ENCODE results near the gene SLC6A16. TPM values are rescaled to one million over a fixed set of nuclear protein-coding genes. Genes with fewer than 3 reads are reported as not detected.

The SLC6A16 gene
- total RNA-seq, 1 donor from 2014 or later, result 1.3 TPM

DNA sequence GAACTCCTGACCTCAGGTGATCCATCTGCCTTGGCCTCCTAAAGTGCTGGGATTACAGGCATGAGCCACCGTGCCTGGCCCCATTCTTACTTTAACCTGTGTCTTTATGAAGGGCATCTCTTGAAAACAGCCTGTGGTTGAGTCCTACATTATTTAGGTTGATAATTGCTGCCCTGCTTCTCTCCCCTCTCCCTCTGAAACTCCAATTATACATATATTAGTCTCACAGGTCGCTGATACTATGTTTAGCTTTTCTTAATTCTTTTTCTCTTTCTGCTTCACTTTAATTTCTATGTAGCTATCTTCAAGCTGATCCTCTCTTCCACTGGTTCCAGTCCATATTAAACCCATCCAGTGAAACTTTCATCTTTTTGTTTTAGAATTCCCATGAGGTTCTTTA is 75.1 kb downstream of the SLC6A16 start:
- H3K9me3 Mint-ChIP-seq, result no peaks in the 10 kb centered on the region
- intact Hi-C loops (cut with micrococcal nuclease), result no loop called here
- H3K36me3 Mint-ChIP-seq (ENCODE audit: low read depth), result no peaks in the 10 kb centered on the region
- no peak overlapping the region for H3K4me3 Mint-ChIP-seq
- H3K4me1 Mint-ChIP-seq, result no peaks in the 10 kb centered on the region
- no peak for DNase-seq
- H3K27me3 Mint-ChIP-seq, result peaks cover 4% of the 10 kb centered on the region
- H3K27ac Mint-ChIP-seq, result no peak overlapping the region

DNA sequence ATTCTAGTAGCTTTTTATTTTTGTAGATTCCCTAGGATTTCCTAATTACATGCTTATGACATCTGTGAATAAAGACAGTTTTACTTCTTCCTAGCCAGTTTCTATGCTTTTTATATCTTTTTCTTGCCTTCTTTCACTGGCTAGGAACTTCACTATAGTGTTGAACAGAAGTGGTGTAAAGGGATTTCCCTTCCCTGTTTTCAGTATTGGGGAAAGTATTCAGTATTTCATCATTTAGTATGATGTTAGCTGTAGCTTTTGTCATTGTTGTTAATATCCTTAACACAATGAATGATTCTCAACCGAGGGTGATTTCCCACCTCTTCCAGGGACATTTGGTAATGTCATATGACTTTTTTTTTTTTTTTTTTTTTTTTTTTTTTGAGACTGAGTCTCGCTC is 77.3 kb downstream of the SLC6A16 start:
- Mint-ChIP-seq H3K4me1 (no peaks in the 10 kb centered on the region), H3K9me3 (no peaks in the 10 kb centered on the region), H3K36me3 (ENCODE audit: low read depth) (no peaks in the 10 kb centered on the region), H3K27ac (no peak overlapping the region), H3K4me3 (no peak overlapping the region), H3K27me3 (peaks cover 4% of the 10 kb centered on the region)
- intact Hi-C loops (cut with micrococcal nuclease), result no loop called here
- DNase-seq, result no peak

- no peak for DNase-seq
- H3K4me3 Mint-ChIP-seq, result no peak overlapping the region
- no peaks in the 10 kb centered on the region for H3K36me3 Mint-ChIP-seq (ENCODE audit: low read depth)
- peaks cover 4% of the 10 kb centered on the region for H3K27me3 Mint-ChIP-seq
- no peaks in the 10 kb centered on the region for H3K9me3 Mint-ChIP-seq
- intact Hi-C loops (cut with micrococcal nuclease), result no loop called here
- no peaks in the 10 kb centered on the region for H3K4me1 Mint-ChIP-seq
- H3K27ac Mint-ChIP-seq, result no peak overlapping the region
Measured at GRCh38 chr19:49244256-49244655, 80.7 kb downstream of the SLC6A16 start.

GRCh38 chr19:49243726-49244125 is 81.3 kb downstream of the SLC6A16 start:
- Mint-ChIP-seq H3K36me3 (ENCODE audit: low read depth) (no peaks in the 10 kb centered on the region), H3K27me3 (peaks cover 6% of the 10 kb centered on the region), H3K9me3 (no peaks in the 10 kb centered on the region), H3K4me1 (no peaks in the 10 kb centered on the region), H3K4me3 (no peak overlapping the region), H3K27ac (no peak overlapping the region)
- intact Hi-C loops (cut with micrococcal nuclease), result no loop called here
- DNase-seq, result no peak

DNA sequence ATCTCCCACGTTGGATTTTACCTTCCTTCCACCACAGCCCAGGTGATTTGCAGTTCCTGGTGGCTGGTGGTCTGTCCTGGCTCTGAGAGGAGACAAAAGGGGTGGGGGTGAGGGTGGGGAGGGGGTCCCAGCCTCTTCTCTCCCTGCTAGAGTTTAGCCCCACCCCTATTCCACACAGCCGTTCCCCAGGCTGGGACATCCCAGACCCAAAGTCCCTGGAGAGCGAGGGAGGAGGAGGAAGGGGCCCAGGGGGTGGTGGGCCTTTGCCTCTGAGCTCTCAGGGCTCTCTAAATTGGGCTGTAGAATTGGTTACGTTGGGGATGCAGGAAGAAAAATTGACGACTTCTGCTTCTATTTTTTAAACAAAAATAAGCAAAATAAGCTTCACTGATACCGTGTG is 81.9 kb downstream of the SLC6A16 start:
- Mint-ChIP-seq H3K4me3 (no peak overlapping the region), H3K36me3 (ENCODE audit: low read depth) (no peaks in the 10 kb centered on the region), H3K27me3 (peaks cover 6% of the 10 kb centered on the region), H3K9me3 (no peaks in the 10 kb centered on the region), H3K27ac (no peak overlapping the region), H3K4me1 (no peaks in the 10 kb centered on the region)
- intact Hi-C loops (cut with micrococcal nuclease), result no loop called here
- no peak for DNase-seq

GRCh38 chr19:49241769-49242168 is 83.2 kb downstream of the SLC6A16 start:
- H3K27me3 Mint-ChIP-seq, result peaks cover 9% of the 10 kb centered on the region
- no peaks in the 10 kb centered on the region for H3K4me1 Mint-ChIP-seq
- H3K27ac Mint-ChIP-seq, result no peak overlapping the region
- H3K36me3 Mint-ChIP-seq (ENCODE audit: low read depth), result no peaks in the 10 kb centered on the region
- H3K4me3 Mint-ChIP-seq, result no peak overlapping the region
- DNase-seq, result no peak
- H3K9me3 Mint-ChIP-seq, result no peaks in the 10 kb centered on the region
- intact Hi-C loops (cut with micrococcal nuclease), result no loop called here

Other genes starting within 250 kb of the SLC6A16 start
- 270 and 281 TPM in 2 replicates for gene SNRNP70, start 239.7 kb downstream of the SLC6A16 start, total RNA-seq
- gene LIN7B, start 210.8 kb downstream of the SLC6A16 start, total RNA-seq, result 5.4 and 6.0 TPM in 2 replicates
- 2.0 and 2.5 TPM in 2 replicates for gene C19orf73, start 206.0 kb downstream of the SLC6A16 start, total RNA-seq
- 4.5 and 5.0 TPM in 2 replicates for gene PPFIA3, start 205.6 kb downstream of the SLC6A16 start, total RNA-seq
- gene HRC, start 169.8 kb downstream of the SLC6A16 start, total RNA-seq, result not detected in 2 replicates
- 1.4 and 1.8 TPM in 2 replicates for gene TRPM4, start 167.4 kb downstream of the SLC6A16 start, total RNA-seq
- gene CD37, start 10.2 kb upstream of the SLC6A16 start, total RNA-seq, result 131 and 134 TPM in 2 replicates
- gene TEAD2, start 37.2 kb upstream of the SLC6A16 start, total RNA-seq, result not detected in 2 replicates
- gene DKKL1, start 38.7 kb upstream of the SLC6A16 start, total RNA-seq, result not detected in 2 replicates
- 0.24 TPM in 1 of 2 replicates, not detected in the other for gene KASH5, start 63.1 kb upstream of the SLC6A16 start, total RNA-seq
- not detected in 2 replicates for gene PTH2, start 98.2 kb upstream of the SLC6A16 start, total RNA-seq
- not detected in 2 replicates for gene GFY, start 100.2 kb upstream of the SLC6A16 start, total RNA-seq
- 0.12 and 0.54 TPM in 2 replicates for gene SLC17A7, start 116.3 kb upstream of the SLC6A16 start, total RNA-seq
- gene PIH1D1, start 126.6 kb upstream of the SLC6A16 start, total RNA-seq, result 134 and 135 TPM in 2 replicates
- 27.2 and 28.4 TPM in 2 replicates for gene ALDH16A1, start 128.0 kb upstream of the SLC6A16 start, total RNA-seq
- 51.8 and 57.6 TPM in 2 replicates for gene FLT3LG, start 149.0 kb upstream of the SLC6A16 start, total RNA-seq
- 3,031 and 3,032 TPM in 2 replicates for gene RPL13A, start 162.4 kb upstream of the SLC6A16 start, total RNA-seq
- gene RPS11, start 171.2 kb upstream of the SLC6A16 start, total RNA-seq, result 2,059 and 2,078 TPM in 2 replicates
- 0.99 and 1.1 TPM in 2 replicates for gene FCGRT, start 187.5 kb upstream of the SLC6A16 start, total RNA-seq
- 2.0 and 4.3 TPM in 2 replicates for gene RCN3, start 202.8 kb upstream of the SLC6A16 start, total RNA-seq

Data from activated CD4-positive, alpha-beta T cell treated with anti-CD3 and anti-CD28 coated beads, Interleukin-2, amount 10 ng/mL, durations not matched to agents 24 days and 14 days (primary cell).